HEK293 (cell line): ENCODE data around the gene DYRK2.

Source experiments
- CTCF ChIP-seq: fragments of 450-650 bp; formaldehyde crosslinking; IDR thresholded peaks from 2 replicates; pipeline ENCODE4 v1.5.1; 2016; ENCODE audit warnings: missing biosample characterization, missing genetic modification characterization
- GLIS2 ChIP-seq: fragments of 450-650 bp; formaldehyde crosslinking; IDR thresholded peaks from 2 replicates; pipeline ENCODE4 v1.5.1; 2016; ENCODE audit warnings: missing biosample characterization, missing genetic modification characterization
- KLF16 ChIP-seq: fragments of 450-650 bp; formaldehyde crosslinking; IDR thresholded peaks from 2 replicates; pipeline ENCODE4 v1.5.1; 2017; ENCODE audit warnings: missing biosample characterization, missing genetic modification characterization
- PRDM2 ChIP-seq: fragments of 450-650 bp; formaldehyde crosslinking; IDR thresholded peaks from 2 replicates; pipeline ENCODE4 v1.5.1; 2016; ENCODE audit warnings: missing biosample characterization, missing genetic modification characterization, borderline replicate concordance
- SP2 ChIP-seq: fragments of 450-650 bp; formaldehyde crosslinking; IDR thresholded peaks from 2 replicates; pipeline ENCODE4 v1.5.1; 2016; ENCODE audit warnings: missing biosample characterization, missing genetic modification characterization
- ZBTB20 ChIP-seq: fragments of 450-650 bp; formaldehyde crosslinking; IDR thresholded peaks from 2 replicates; pipeline ENCODE4 v1.5.1; 2016; ENCODE audit warnings: missing biosample characterization, missing genetic modification characterization
- ZNF184 ChIP-seq: fragments of 450-650 bp; IDR thresholded peaks from 2 replicates; pipeline ENCODE4 v1.5.1; 2018; ENCODE audit warnings: missing biosample characterization, mild to moderate bottlenecking, missing genetic modification characterization
- ZNF324 ChIP-seq: fragments of 450-650 bp; formaldehyde crosslinking; IDR thresholded peaks from 2 replicates; pipeline ENCODE4 v1.5.1; 2016; ENCODE audit warnings: missing biosample characterization, missing genetic modification characterization
- ZNF792 ChIP-seq: fragments of 450-650 bp; formaldehyde crosslinking; IDR thresholded peaks from 2 replicates; pipeline ENCODE4 v1.5.1; 2016; ENCODE audit warnings: missing biosample characterization, missing genetic modification characterization
- ZSCAN23 ChIP-seq: fragments of 450-650 bp; formaldehyde crosslinking; IDR thresholded peaks from 2 replicates; pipeline ENCODE4 v1.5.1; 2016; ENCODE audit warnings: missing biosample characterization, missing genetic modification characterization

DNA sequence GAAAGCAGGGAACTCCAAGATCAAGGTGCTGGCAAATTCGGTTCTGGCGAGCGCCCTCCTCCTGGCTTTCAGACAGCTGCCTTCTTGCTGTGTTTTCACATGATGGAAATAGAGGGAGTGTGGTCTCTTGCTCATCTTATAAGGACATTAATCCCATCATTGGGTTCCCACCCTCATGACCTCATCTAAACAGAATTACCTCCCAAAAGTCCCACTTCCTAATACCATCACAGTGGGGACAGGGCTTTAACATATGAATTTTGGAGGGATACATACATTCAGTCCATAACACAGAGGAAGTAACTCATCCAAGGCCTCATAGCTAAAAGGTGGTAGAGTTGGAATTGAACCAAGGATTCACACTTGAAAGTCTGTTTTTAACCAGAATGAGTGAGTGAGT lies 28.6 kb downstream of the DYRK2 start:
- TF ChIP-seq ZNF792 (tag by site-specific recombination) (no peak), SP2 (no peak), ZNF184 (tag by site-specific recombination) (no peak), PRDM2 (tag by site-specific recombination) (no peak), GLIS2 (tag by site-specific recombination) (no peak), ZSCAN23 (tag by site-specific recombination) (no peak), ZBTB20 (no peak), ZNF324 (no peak), CTCF (tag by site-specific recombination) (no peak), KLF16 (tag by site-specific recombination) (no peak)
